ENCODE measurements around the gene PNPO. TPM values are rescaled to one million over a fixed set of nuclear protein-coding genes. Genes with fewer than 3 reads are reported as not detected.

The PNPO gene
- total RNA-seq, 1 experiment from 2014 or later = 55.6 TPM

- DNase-seq (ENCODE audit: low read depth) = no peak
Observed at GRCh38 chr17:47996201-47996600, 54.8 kb downstream of the PNPO start.

GRCh38 chr17:47997586-47997985 is 56.2 kb downstream of the PNPO start:
- no peak for DNase-seq (ENCODE audit: low read depth)

GRCh38 chr17:47998044-47998443 is 56.7 kb downstream of the PNPO start:
- no peak for DNase-seq (ENCODE audit: low read depth)

Other genes with a start within 250 kb of the PNPO start
- 3.9 and 4.0 TPM in 2 replicates for gene TBKBP1, start 247.4 kb upstream of the PNPO start, total RNA-seq (2014; rRNA removed; shearing (Covaris generic))
- not detected in 2 replicates for gene TBX21, start 208.3 kb upstream of the PNPO start, total RNA-seq (2014; rRNA removed; shearing (Covaris generic))
- gene OSBPL7, start 119.8 kb upstream of the PNPO start, total RNA-seq (2014; rRNA removed; shearing (Covaris generic)) = 9.2 and 15.0 TPM in 2 replicates
- 124 and 154 TPM in 2 replicates for gene MRPL10, start 110.0 kb upstream of the PNPO start, total RNA-seq (2014; rRNA removed; shearing (Covaris generic))
- 0.37 and 0.51 TPM in 2 replicates for gene LRRC46, start 109.9 kb upstream of the PNPO start, total RNA-seq (2014; rRNA removed; shearing (Covaris generic))
- gene SCRN2, start 100.3 kb upstream of the PNPO start, total RNA-seq (2014; rRNA removed; shearing (Covaris generic)) = 39.6 and 43.0 TPM in 2 replicates
- 1.7 and 1.8 TPM in 2 replicates for gene SP6, start 90.4 kb upstream of the PNPO start, total RNA-seq (2014; rRNA removed; shearing (Covaris generic))
- 1.6 and 3.4 TPM in 2 replicates for gene SP2, start 45.3 kb upstream of the PNPO start, total RNA-seq (2014; rRNA removed; shearing (Covaris generic))
- not detected in 2 replicates for gene PRR15L, start 16.3 kb downstream of the PNPO start, total RNA-seq (2014; rRNA removed; shearing (Covaris generic))
- 50.0 and 53.1 TPM in 2 replicates for gene CDK5RAP3, start 29.5 kb downstream of the PNPO start, total RNA-seq (2014; rRNA removed; shearing (Covaris generic))
- 15.4 and 17.3 TPM in 2 replicates for gene COPZ2, start 96.2 kb downstream of the PNPO start, total RNA-seq (2014; rRNA removed; shearing (Covaris generic))
- 59.4 and 62.3 TPM in 2 replicates for gene NFE2L1, start 106.8 kb downstream of the PNPO start, total RNA-seq (2014; rRNA removed; shearing (Covaris generic))
- 67.3 and 84.4 TPM in 2 replicates for gene CBX1, start 159.9 kb downstream of the PNPO start, total RNA-seq (2014; rRNA removed; shearing (Covaris generic))
- 15.7 and 18.3 TPM in 2 replicates for gene SNX11, start 166.2 kb downstream of the PNPO start, total RNA-seq (2014; rRNA removed; shearing (Covaris generic))